T1000 (cell line): ENCODE results near the gene TMEM115.
"Not testable (repeated sequence)": the region's sequence is repeated elsewhere in the genome, so short reads cannot be mapped to it uniquely, and the experiment has no call there.

Source experiments
- DNase-seq: peaks from one replicate; lab custom pipeline; 2025; ENCODE audit warnings: mixed read lengths; lab: John Stamatoyannopoulos, UW

The TMEM115 gene

GRCh38 chr3:50316657-50317242 is 42.6 kb downstream of the TMEM115 start:
- peak; percentile 38 for DNase-seq

GRCh38 chr3:50314816-50315215 is 44.5 kb downstream of the TMEM115 start:
- DNase-seq: no peak

GRCh38 chr3:50314342-50314741 is 45.0 kb downstream of the TMEM115 start:
- no peak for DNase-seq

GRCh38 chr3:50312041-50312440 is 47.3 kb downstream of the TMEM115 start:
- not testable (repeated sequence) for DNase-seq
